GM12878 (cell line): ENCODE measurements around the gene TRIM7.

Source experiments
- BCL11A ChIP-seq: IDR thresholded peaks from 2 replicates; pipeline ENCODE4 v1.6.1; 2011; ENCODE audit warnings: low read depth, low read length
- CTCF ChIP-seq, 3 experiments: IDR thresholded peaks in 2 of 3; conservative IDR thresholded peaks in 1 of 3; 2 replicates each; pipeline ENCODE4 v1.5.1; 2011; ENCODE audit warnings: low read depth in 3 of 3, low read length in 3 of 3, mild to moderate bottlenecking in 3 of 3, control low read depth in 2 of 3, moderate library complexity in 2 of 3, inconsistent platforms in 1 of 3, mixed read lengths in 1 of 3; ENCODE audit not compliant: control insufficient read depth in 2 of 3, insufficient read depth in 1 of 3; ENCODE audit errors: extremely low read depth in 1 of 3
- MXI1 ChIP-seq: fragments of 150-350 bp; IDR thresholded peaks from 2 replicates; pipeline ENCODE4 v1.6.1; 2011; ENCODE audit warnings: low read depth, mild to moderate bottlenecking, inconsistent platforms, low read length, improper control_type of control experiment
- PML ChIP-seq: IDR thresholded peaks from 2 replicates; pipeline ENCODE4 v1.6.1; 2012; ENCODE audit warnings: low read length, inconsistent platforms
- ZNF274 ChIP-seq: IDR thresholded peaks from one replicate; pipeline ENCODE4 v1.8.0; 2011; ENCODE audit not compliant: insufficient read length, insufficient read depth

- TF ChIP-seq ZNF274 (no peak), PML (no peak), CTCF (IDR thresholded peaks at IDR 0.05 in 2 of 3, conservative IDR thresholded peaks at IDR 0.05 in 1 of 3; ENCODE audit: control insufficient read depth in 2 of 3, extremely low read depth in 1 of 3, insufficient read depth in 1 of 3, low read depth in 3 of 3, low read length in 3 of 3) (no peak), MXI1 (no peak), BCL11A (no peak)
Observed at GRCh38 chr5:181219262-181220177, 14.5 kb upstream of the TRIM7 start.
